CD14-positive monocyte (primary cell): Measurements from ENCODE around the gene CD4. TPM values are rescaled to one million over a fixed set of nuclear protein-coding genes. Genes with fewer than 3 reads are reported as not detected.
A peak's percentile ranks its signal among the peaks of the same experiment; 100 is the strongest.

Experiments used
- DNase-seq, 3 donors: peaks; one replicate each; pipeline ENCODE4 v3.0.0-alpha.2; 2011 to 2022
- H2AFZ ChIP-seq: 2 replicates; pipeline ENCODE4 v1.6.0; 2012; ENCODE audit warnings: mild to moderate bottlenecking, low read depth, low read length, inconsistent platforms; ENCODE audit not compliant: insufficient read depth, poor library complexity, severe bottlenecking
- H3K27ac ChIP-seq, 2 donors: 1 replicate in 1 of 2; 2 replicates in 1 of 2; pipeline ENCODE4 v1.5.1; 2012 to 2013; ENCODE audit warnings: low read length in 2 of 2, control low read depth in 1 of 2, inconsistent platforms in 1 of 2, low read depth in 1 of 2, mild to moderate bottlenecking in 1 of 2
- H3K27me3 ChIP-seq, 2 donors: one replicate each; pipeline versions ENCODE4 v1.6.0 to v1.6.1; 2011 to 2013; ENCODE audit warnings: low read length in 2 of 2; ENCODE audit not compliant: control insufficient read depth in 2 of 2, insufficient read depth in 2 of 2
- H3K36me3 ChIP-seq, 2 donors: replicated peaks in 1 of 2; 1 replicate in 1 of 2; 2 replicates in 1 of 2; pipeline versions ENCODE4 v1.5.1 to v1.6.1; 2012 to 2013; ENCODE audit warnings: low read length in 2 of 2, control low read depth in 1 of 2, inconsistent platforms in 1 of 2, mild to moderate bottlenecking in 1 of 2; ENCODE audit not compliant: insufficient read depth in 2 of 2, control insufficient read depth in 1 of 2
- H3K4me1 ChIP-seq, 2 donors: 1 replicate in 1 of 2; 2 replicates in 1 of 2; pipeline versions ENCODE4 v1.5.1 to v1.6.1; 2012 to 2013; ENCODE audit warnings: low read length in 2 of 2, control low read depth in 1 of 2, inconsistent platforms in 1 of 2, mild to moderate bottlenecking in 1 of 2, moderate library complexity in 1 of 2; ENCODE audit not compliant: insufficient read depth in 2 of 2, control insufficient read depth in 1 of 2
- H3K4me2 ChIP-seq: replicated peaks from 2 replicates; pipeline ENCODE3; 2012; ENCODE audit warnings: low read length, moderate library complexity, mild to moderate bottlenecking; ENCODE audit not compliant: poor library complexity, severe bottlenecking; ENCODE audit errors: extremely low read depth
- H3K4me3 ChIP-seq, 3 experiments: fragments of 200-600 bp in 1 of 3; sonication (generic) in 1 of 3; replicated peaks in 1 of 3; 1 replicate in 2 of 3; 2 replicates in 1 of 3; pipeline ENCODE4 v1.5.1; 2011 to 2013; ENCODE audit warnings: low read length in 3 of 3, mild to moderate bottlenecking in 3 of 3, control low read depth in 2 of 3, low read depth in 2 of 3, inconsistent platforms in 1 of 3, moderate library complexity in 1 of 3
- H3K79me2 ChIP-seq: 2 replicates; pipeline ENCODE4 v1.6.0; 2012; ENCODE audit warnings: mild to moderate bottlenecking, control low read depth, inconsistent platforms, low read length, moderate library complexity; ENCODE audit not compliant: insufficient read depth
- H3K9ac ChIP-seq: 2 replicates; pipeline ENCODE4 v1.6.0; 2017; ENCODE audit warnings: low read length, mild to moderate bottlenecking; ENCODE audit not compliant: insufficient read depth, poor library complexity, severe bottlenecking
- H3K9me3 ChIP-seq, 2 donors: replicated peaks in 1 of 2; 1 replicate in 1 of 2; 2 replicates in 1 of 2; pipeline versions ENCODE4 v1.5.1 to v1.6.1; 2012 to 2013; ENCODE audit warnings: low read length in 2 of 2, control low read depth in 1 of 2; ENCODE audit not compliant: control insufficient read depth in 1 of 2, insufficient read depth in 1 of 2
- H4K20me1 ChIP-seq: 2 replicates; pipeline ENCODE4 v1.6.0; 2012; ENCODE audit warnings: mild to moderate bottlenecking, low read length, control low read depth, moderate library complexity; ENCODE audit not compliant: insufficient read depth
- H3K27ac Mint-ChIP-seq, 7 donors: one replicate each; pipeline ENCODE4 v1.8.0; 2020; ENCODE audit warnings: mild to moderate bottlenecking in 7 of 7, mixed read lengths in 7 of 7, moderate library complexity in 6 of 7, inconsistent platforms in 2 of 7
- H3K27me3 Mint-ChIP-seq, 3 donors: one replicate each; pipeline ENCODE4 v1.8.0; 2021 to 2022; ENCODE audit warnings: low read depth in 3 of 3, mild to moderate bottlenecking in 3 of 3, mixed read lengths in 3 of 3, moderate library complexity in 3 of 3, inconsistent platforms in 1 of 3
- H3K36me3 Mint-ChIP-seq, 2 donors: one replicate each; pipeline ENCODE4 v1.8.0; 2020; ENCODE audit warnings: mixed read lengths in 2 of 2, inconsistent platforms in 1 of 2, mild to moderate bottlenecking in 1 of 2
- H3K4me1 Mint-ChIP-seq: one replicate; pipeline ENCODE4 v1.8.0; 2020; ENCODE audit warnings: mild to moderate bottlenecking, mixed read lengths
- H3K4me3 Mint-ChIP-seq, 2 donors: one replicate each; pipeline ENCODE4 v1.8.0; 2020; ENCODE audit warnings: mild to moderate bottlenecking in 2 of 2, mixed read lengths in 2 of 2, moderate library complexity in 1 of 2
- H3K9me3 Mint-ChIP-seq, 7 donors: one replicate each; pipeline ENCODE4 v1.8.0; 2020 to 2022; ENCODE audit warnings: mixed read lengths in 7 of 7, mild to moderate bottlenecking in 6 of 7, moderate library complexity in 6 of 7, inconsistent platforms in 2 of 7
- CTCF ChIP-seq: fragments of 200-600 bp; IDR thresholded peaks from one replicate; pipeline ENCODE4 v1.8.0; 2022; ENCODE audit warnings: antibody characterized with exemption, mild to moderate bottlenecking
- WGBS: methylation state at CpG from one replicate; pipeline ENCODE4 v1.1.5; 2013; ENCODE audit warnings: missing lambda C conversion rate; ENCODE audit not compliant: insufficient coverage; 5-methylcytosine and 5-hydroxymethylcytosine counted together
- intact Hi-C, 2 donors: fragments of 100-400 bp; cut with micrococcal nuclease; formaldehyde crosslinking; loops; one replicate each; pipeline versions ENCODE4 v1.15.0 to v1.15.1; 2023
- polyA plus RNA-seq, 3 donors: library from polyadenylated mRNA; depleted of rRNA in 1 of 3; unstranded in 2 of 3; stranded (reverse) in 1 of 3; fragments of 300-500 nt in 2 of 3; fragments of >200 nt in 1 of 3; fragmentation: Illumina TruSeq in 2 of 3; gene quantifications; 1 replicate in 2 of 3; 2 replicates in 1 of 3; pipeline ENCODE4 v1.2.3, GENCODE V29; 2012 to 2021

CD4 gene
- polyA plus RNA-seq, 3 donors, result 261 to 371 (median 269) TPM

GRCh38 chr12:6821591-6822425 lies 32.5 kb downstream of the CD4 start, which contains the start of gene GPR162:
Gene GPR162 (plus strand): TSS chr12:6821821. CDS start chr12:6823899, 2,078 bp downstream.
- Histone ChIP-seq H3K36me3 (peaks cover 31 to 35% of the 10 kb centered on the region in 2 donors), H3K4me3 (peak within 1 kb of the TSS; percentile 52 to 80 (median 61)), H3K27ac (peak within 1 kb of the TSS; percentile 50 to 63), H3K9ac (peak within 1 kb of the TSS; percentile 57), H2AFZ (peak within 1 kb of the TSS; percentile 74), H3K4me2 (peak within 1 kb of the TSS; percentile 88), H4K20me1 (peaks cover 43% of the 10 kb centered on the region), H3K9me3 (no peaks in the 10 kb centered on the region), H3K79me2 (peaks cover 5% of the 10 kb centered on the region), H3K4me1 (peaks cover 20 to 37% of the 10 kb centered on the region in 2 donors), H3K27me3 (peaks cover 0 to 16% of the 10 kb centered on the region in 2 donors)
- Mint-ChIP-seq H3K9me3 (peaks cover 0 to 2% (median 0%) of the 10 kb centered on the region in 7 donors), H3K27ac (peak within 1 kb of the TSS; percentile 62 to 91 (median 89)), H3K4me3 (peak within 1 kb of the TSS; percentile 82 to 93), H3K36me3 (peaks cover 44 to 52% of the 10 kb centered on the region in 2 donors), H3K27me3 (peaks cover 15 to 28% (median 17%) of the 10 kb centered on the region in 3 donors), H3K4me1 (peaks cover 36% of the 10 kb centered on the region)
- TF ChIP-seq CTCF, result no peak
- intact Hi-C loops, result loop anchor here in 1 of 2 donors (2.0 to 5.0 kb wide), 2 partner anchors 67 to 205 kb away; no protein-coding TSS in a partner anchor
- peak in 1 of 3 donors; percentile 28 for DNase-seq
- WGBS, result 0% methylated on average over 15 of the region's 28 CpGs

GRCh38 chr12:6822426-6823135 lies 33.3 kb downstream of the CD4 start:
- peaks cover under 1 to 4% (median 2%) of the 10 kb centered on the region in 7 donors for H3K9me3 Mint-ChIP-seq
- peaks cover 23 to 36% (median 25%) of the 10 kb centered on the region in 3 donors for H3K27me3 Mint-ChIP-seq
- H4K20me1 ChIP-seq, result peaks cover 46% of the 10 kb centered on the region
- H3K9me3 ChIP-seq, result no peaks in the 10 kb centered on the region
- H3K4me3 Mint-ChIP-seq, result peak overlapping the region; percentile 82 to 93
- H3K27ac Mint-ChIP-seq, result peak overlapping the region in 2 of 7 donors; percentile 50 to 79
- H2AFZ ChIP-seq, result no peak overlapping the region
- no peak for TF ChIP-seq CTCF
- H3K4me1 Mint-ChIP-seq, result peaks cover 41% of the 10 kb centered on the region
- H3K4me3 ChIP-seq, result peak overlapping the region in 2 of 3 experiments; percentile 61 to 80
- WGBS, result 100% methylated on average over 1 of the region's 7 CpGs
- H3K4me2 ChIP-seq, result peak overlapping the region; percentile 88
- H3K79me2 ChIP-seq, result peaks cover 5% of the 10 kb centered on the region
- DNase-seq, result no peak
- H3K4me1 ChIP-seq, result peaks cover 24 to 43% of the 10 kb centered on the region in 2 donors
- intact Hi-C loops, result loop anchor here in 1 of 2 donors (2.0 to 5.0 kb wide), 2 partner anchors 68 to 205 kb away; no protein-coding TSS in a partner anchor
- H3K27ac ChIP-seq, result no peak overlapping the region
- peaks cover 0 to 24% of the 10 kb centered on the region in 2 donors for H3K27me3 ChIP-seq
- peaks cover 46 to 48% of the 10 kb centered on the region in 2 donors for H3K36me3 Mint-ChIP-seq
- H3K9ac ChIP-seq, result no peak overlapping the region
- H3K36me3 ChIP-seq, result peaks cover 23 to 27% of the 10 kb centered on the region in 2 donors
